Endothelial cell of umbilical vein (primary cell): ENCODE results near the gene PDE10A.

ENCODE experiments used
- CTCF ChIP-seq, 2 donors: IDR thresholded peaks; 1 replicate in 1 of 2; 2 replicates in 1 of 2; pipeline ENCODE4 v1.5.1; 2011; ENCODE audit warnings: low read length in 2 of 2, mild to moderate bottlenecking in 2 of 2, moderate library complexity in 2 of 2, control low read depth in 1 of 2, inconsistent platforms in 1 of 2, low read depth in 1 of 2; ENCODE audit not compliant: insufficient read depth in 1 of 2; ENCODE audit errors: extremely low read depth in 1 of 2
- JUN ChIP-seq: IDR thresholded peaks from 2 replicates; pipeline ENCODE4 v1.6.1; 2011; ENCODE audit warnings: borderline replicate concordance, low read depth; ENCODE audit not compliant: insufficient read length, insufficient read depth

GRCh38 chr6:165403006-165403595 is 259.9 kb downstream of the PDE10A start:
- TF ChIP-seq JUN, result no peak
- TF ChIP-seq CTCF (IDR thresholded peaks at IDR 0.05; ENCODE audit: extremely low read depth in 1 of 2, insufficient read depth in 1 of 2, low read depth in 1 of 2, low read length in 2 of 2), result no peak
